Occipital lobe (tissue), 2 donors: ENCODE results near the gene PHOX2A. TPM values are rescaled to one million over a fixed set of nuclear protein-coding genes. Genes with fewer than 3 reads are reported as not detected.
"Not testable (repeated sequence)": the region's sequence is repeated elsewhere in the genome, so short reads cannot be mapped to it uniquely, and the experiment has no call there.

ENCODE experiments used
- DNase-seq: peaks from one replicate; lab custom pipeline; 2025; lab: John Stamatoyannopoulos, UW
- total RNA-seq: library from RNA; depleted of rRNA; stranded (reverse); fragments of >200 nt; gene quantifications from one replicate; pipeline ENCODE4 v1.2.3, GENCODE V29; 2014

Gene PHOX2A
- total RNA-seq, result not detected

DNA sequence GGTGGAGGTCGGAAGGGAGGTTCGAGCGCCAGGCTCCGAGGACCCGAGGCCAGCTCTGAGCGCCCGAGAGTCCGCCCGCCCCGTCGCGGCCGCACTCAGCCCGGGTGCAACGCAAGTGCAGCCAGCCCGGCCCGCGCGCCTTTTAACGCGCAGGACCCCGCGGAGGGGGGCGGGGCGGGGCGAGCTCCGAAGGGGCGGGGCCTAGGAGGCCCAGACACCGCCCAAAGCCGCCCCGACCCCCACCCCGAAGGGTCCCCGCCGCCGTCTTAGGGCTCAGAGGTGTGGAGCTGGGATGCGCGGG lies at the start of gene PHOX2A:
PHOX2A (minus strand) TSS at position 117 of the 301 bp plus-strand sequence. CDS start 172 bp downstream, outside the sequence.
- no peak for DNase-seq

- no peak for DNase-seq
Measured at GRCh38 chr11:72293391-72293790, 49.4 kb upstream of the PHOX2A start.

DNA sequence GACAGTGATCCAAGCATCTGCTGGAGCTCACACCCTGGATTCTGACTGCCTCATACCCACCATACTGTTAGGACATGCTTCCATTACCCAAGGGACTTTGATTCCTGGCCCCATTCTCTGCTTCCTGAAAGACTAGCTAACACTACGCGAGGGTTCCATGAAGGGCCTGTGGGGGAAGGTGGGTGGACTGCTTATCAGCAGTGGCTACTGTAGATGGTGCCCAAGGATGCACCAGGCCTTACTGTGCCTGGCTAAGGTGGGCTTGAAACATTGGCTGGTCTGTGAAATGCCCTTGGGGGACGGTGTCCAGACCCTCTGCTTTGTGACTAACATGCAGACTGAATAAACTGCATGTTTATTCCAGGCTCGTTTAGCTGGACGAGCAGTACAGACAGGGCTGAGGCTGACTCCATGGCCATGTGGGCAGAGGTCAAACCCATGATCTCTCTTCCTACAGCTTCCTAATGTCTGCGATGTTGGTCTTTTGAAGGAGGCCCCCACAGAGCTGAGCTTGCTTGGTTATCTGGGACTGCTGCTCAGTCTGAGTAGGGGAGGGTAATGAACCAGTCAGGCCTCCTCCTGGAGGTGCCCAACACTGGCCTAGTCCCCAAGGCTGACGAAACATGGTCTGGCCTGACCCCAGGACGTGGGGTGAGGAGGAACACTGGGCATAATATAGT lies 48.3 kb upstream of the PHOX2A start:
- DNase-seq, result no peak

DNA sequence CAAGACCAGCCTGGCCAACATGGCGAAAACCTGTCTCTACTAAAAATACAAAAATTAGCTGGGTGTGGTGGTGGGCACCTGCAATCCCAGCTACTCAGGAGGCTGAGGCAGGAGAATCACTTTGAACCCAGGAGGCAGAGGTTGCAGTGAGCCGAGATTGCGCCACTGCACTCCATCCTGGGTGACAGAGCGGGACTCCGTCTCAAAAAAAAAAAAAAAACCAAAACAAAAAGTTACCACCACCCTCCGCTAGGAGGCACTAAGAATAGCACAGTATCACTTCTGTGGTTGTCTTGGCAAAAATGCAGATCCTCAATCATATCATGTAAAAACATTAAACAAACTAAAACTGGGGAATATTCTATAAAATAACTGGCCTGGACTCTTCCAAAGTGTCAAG lies 46.8 kb upstream of the PHOX2A start:
- not testable (repeated sequence) for DNase-seq

- no peak for DNase-seq
Measured at GRCh38 chr11:72287293-72287692, 43.3 kb upstream of the PHOX2A start.

GRCh38 chr11:72283947-72284346 lies 40.0 kb upstream of the PHOX2A start:
- DNase-seq, result no peak

DNA sequence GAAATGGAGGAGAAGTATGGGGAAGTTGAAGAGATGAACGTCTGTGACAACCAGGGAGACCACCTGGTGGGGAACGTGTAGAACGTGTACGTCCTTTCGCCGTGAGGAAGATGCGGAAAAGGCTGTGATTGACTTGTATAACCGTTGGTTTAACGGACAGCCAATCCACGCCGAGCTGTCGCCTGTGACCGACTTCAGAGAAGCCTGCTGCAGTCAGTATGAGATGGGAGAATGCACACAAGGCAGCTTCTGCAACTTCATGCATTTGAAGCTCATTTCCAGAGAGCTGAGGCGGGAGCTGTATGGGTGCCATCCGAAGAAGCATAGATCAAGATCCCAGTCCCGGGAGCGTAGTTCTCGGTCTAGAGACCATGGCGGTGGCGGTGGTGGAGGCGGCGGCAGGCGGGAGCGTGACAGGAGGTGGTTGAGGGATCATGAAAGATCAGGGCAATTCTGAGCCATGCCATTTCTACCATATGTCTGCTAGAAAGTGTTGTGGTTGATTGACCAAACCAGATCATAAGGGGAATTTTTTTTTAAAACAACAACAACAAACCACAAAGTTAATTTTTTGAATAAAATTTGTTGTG lies 36.8 kb upstream of the PHOX2A start:
- no peak for DNase-seq

DNA sequence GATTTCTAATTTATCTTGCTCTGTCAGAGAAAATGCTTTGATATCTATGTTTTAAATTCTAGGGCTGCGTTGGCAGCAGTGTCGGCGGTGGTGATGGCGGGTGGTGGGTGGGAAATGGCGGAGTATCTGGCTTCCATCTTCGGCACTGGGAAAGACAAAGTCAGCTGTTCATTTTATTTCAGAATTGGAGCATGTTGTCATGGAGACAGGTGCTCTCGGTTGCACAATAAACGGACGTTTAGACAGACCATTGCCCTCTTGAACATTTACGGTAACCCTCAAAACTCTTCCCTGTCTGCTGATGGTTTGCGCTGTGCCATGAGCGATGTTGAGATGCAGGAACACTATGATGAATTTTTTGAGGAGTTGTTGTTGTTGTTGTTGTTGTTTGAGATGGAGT lies 36.1 kb upstream of the PHOX2A start:
- DNase-seq, result no peak

DNA sequence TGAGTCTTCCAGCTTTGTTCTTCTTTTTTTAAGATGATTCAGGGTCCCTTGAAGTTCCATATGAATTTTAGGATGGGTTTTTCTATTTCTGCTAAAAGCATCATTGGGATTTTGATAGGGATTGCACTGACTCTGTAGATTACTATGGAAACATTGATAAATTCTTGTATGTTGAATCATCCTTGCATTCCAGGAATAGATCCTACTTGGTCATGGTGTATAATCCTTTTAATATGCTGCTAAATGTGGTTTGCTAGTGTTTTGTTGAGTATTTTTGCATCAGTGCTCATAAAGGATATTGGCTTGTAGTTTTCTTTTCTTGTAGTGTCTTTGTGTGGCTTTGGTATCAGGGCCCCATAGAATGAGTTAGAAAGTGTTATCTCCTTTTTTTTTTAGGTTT lies 34.9 kb upstream of the PHOX2A start:
- no peak for DNase-seq

DNA sequence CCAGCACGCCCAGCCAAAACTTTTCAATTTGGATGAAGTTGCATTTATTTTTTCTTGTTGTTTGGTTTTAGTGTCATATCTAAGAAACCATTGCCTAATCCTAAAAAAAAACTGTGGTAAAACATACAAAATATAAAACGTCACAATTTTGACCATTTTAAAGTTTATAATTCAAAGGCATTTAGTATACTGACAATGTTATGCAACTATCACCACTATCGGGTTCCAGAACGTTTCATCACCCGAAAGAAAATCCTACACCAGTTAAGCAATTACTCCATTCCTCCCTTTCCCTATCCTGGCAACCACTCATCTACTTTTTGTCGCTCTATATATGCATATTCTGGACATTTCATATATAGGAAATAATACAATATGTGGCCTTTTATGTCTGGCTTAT lies 30.5 kb upstream of the PHOX2A start:
- DNase-seq, result no peak

GRCh38 chr11:72271980-72272379 lies 28.0 kb upstream of the PHOX2A start:
- no peak for DNase-seq

DNA sequence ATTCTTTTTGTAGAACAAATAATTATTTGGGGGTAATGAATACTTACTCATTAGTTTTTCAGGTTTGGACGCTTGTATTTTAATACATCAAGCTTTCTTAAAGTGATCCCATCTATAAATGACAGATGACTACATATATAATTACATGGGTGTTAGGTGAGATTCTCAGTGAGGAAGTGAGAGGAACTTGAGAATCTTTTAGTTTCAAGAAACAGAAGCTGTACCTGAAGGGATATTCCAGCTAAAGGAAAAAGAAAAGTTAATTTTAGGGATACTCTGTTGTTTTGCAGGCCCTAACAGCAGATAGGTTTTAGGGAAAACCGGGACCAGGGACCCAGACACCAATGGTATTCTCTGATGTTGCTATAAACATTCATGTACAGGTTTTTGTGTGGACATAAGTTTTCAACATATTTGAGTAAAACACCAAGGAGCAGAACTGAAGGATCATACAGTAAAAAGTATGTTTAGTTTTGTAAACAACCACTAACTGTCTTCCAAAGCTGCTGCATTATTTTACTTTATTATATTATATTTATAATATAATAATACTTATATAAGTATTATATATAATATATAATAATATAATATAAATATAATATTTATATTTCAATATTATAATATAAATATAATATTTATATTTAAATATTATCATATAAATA lies 24.1 kb upstream of the PHOX2A start:
- DNase-seq, result no peak

DNA sequence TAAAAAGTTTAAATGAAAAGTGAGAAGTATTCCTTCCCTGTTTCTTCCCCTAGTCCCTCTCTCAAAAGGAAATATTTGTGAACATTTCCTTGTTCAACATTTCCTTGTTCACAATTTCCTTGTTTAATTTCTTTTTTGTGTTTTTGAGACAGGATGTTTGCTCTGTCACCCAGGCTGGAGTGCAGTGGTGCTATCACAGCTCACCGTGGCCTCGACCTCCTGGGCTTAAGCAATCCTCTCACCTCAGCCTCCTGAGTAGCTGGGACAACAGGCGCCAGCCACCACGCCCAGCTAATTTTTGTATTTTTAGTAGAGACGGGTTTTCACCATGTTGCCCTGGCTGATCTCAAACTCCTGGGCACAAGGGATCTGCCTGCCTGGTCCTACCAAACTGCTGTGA lies 23.0 kb upstream of the PHOX2A start:
- not testable (repeated sequence) for DNase-seq

DNA sequence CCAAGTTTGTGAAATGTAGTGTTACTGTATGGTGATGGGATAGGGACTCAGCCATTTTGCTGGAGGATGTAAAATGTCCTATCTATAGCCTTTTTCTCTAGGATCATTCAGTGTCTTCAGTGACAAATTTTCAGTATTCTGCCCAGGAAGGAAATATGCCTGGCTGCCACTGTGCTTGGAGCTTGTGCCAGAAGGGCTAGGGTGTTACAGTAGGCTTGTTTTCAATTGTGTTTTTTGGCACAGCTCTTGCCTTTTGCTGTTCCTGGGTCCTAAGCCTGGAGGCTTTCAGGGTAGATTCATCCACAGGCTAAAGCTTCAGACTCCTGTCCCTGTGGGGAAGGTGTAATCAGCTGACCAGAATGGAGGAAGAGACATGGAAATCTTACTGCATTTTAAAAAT lies 22.0 kb upstream of the PHOX2A start:
- DNase-seq, result no peak

GRCh38 chr11:72263361-72263760 lies 19.4 kb upstream of the PHOX2A start:
- DNase-seq, result no peak

GRCh38 chr11:72260574-72260973 lies 16.6 kb upstream of the PHOX2A start:
- no peak for DNase-seq

DNA sequence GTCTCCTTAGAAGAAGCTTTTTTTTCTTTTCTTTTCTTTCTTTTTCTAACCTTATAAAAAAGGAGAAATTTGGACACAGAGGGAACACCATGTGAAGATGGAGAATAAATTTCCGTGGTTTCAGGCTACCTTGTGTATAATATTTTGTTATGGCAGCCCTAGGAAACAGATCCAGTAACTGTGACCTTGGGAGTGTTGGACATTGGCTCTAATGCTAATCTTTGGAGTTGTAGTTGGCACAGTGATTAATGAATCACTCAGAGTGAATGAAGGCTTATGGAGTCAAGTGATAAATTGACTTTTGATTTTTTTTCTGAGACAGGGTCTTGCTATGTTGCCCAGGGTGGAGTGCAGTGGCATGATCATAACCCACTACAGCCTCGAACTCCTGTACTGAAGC lies 15.5 kb upstream of the PHOX2A start:
- no peak for DNase-seq

DNA sequence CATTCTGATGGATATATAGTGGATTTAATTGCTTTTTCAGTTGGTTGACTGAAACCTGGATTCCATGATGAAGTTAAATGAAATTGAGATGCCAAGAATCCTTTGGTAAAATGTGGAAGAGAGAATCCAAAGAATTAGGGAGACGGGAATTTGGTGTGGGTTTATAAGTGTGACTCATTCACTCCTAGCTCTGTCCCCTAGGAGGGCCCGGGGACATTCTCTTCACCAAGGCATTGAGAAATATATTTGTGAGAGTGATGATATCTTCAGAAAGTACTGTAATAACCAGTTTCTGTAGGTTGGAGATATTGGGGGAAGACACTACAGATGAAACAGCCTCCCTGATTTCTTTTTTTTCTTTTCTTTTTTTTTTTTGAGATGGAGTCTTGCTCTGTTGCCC lies 13.6 kb upstream of the PHOX2A start:
- DNase-seq, result no peak

DNA sequence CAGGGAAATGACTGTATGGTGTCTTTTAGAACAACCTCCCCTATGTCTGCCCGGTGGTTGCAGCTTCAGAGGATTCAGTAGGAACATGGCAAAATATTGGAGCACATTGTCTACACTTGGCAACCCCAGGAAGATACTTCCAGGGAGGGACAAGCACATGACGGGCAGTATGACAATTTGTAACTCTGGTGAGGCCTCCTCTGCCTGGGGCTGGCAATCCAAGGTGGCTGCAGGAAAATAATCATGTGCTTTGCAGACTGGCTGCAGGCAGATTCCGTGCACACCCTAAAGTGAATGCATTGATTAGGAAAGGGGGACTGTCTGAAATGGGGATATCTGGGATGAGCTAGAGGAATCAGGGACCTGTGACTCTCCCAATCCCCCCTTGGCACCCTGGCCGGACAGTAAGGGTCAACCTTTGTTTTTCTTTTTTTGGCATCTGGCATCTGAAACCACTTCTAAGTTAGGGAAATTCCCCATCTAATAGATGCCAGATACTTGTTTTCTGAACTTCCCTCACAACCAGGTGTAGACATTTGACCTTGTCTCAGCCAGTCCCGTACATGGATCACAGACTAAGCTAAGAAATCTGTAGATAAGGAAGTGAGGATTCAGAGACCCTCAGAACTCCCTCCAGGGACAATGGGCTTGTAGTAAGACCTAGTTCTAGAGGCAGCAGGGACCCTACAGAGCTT lies 10.5 kb upstream of the PHOX2A start:
- no peak for DNase-seq

GRCh38 chr11:72253392-72253791 lies 9.4 kb upstream of the PHOX2A start:
- DNase-seq, result no peak

DNA sequence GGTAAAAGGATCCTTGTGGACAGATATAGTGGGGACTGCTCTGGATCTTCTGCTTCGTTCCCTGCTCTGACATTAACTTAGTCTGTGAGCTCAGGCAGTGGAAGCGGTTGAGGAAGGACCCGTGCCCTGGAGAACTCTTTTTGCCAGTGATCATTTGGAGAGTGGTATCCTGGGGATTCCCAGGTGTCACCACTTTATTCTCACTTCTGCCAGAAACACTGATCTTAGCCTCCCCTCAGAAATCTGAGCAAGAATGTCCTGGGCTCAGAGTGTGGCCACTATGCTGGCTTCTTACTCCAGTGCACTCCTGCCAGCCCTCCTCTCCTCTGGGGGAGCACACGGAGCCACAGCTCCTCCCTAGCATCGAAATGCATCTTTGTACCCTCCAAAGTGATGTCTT lies 7.6 kb upstream of the PHOX2A start:
- DNase-seq, result no peak

GRCh38 chr11:72250661-72251464 lies 6.9 kb upstream of the PHOX2A start:
- no peak for DNase-seq
